ENCODE results near the gene NFIB. TPM values are rescaled to one million over a fixed set of nuclear protein-coding genes. Genes with fewer than 3 reads are reported as not detected.

Gene NFIB
- total RNA-seq, 1 experiment from 2014 or later: 14.3 TPM

- no peak overlapping the region for H3K56ac ChIP-seq (ENCODE audit: insufficient read length, low read depth, low read length)
- H3T11ph ChIP-seq (ENCODE audit: low read length): no peak overlapping the region
- H4K20me1 ChIP-seq (ENCODE audit: control insufficient read depth, insufficient read depth, insufficient read length): no peaks in the 10 kb centered on the region
- H3K9me3 ChIP-seq (ENCODE audit: control insufficient read depth, low read depth, low read length): no peaks in the 10 kb centered on the region
- no peaks in the 10 kb centered on the region for H3K23me2 ChIP-seq (ENCODE audit: insufficient read length, low read depth, low read length, poor library complexity, severe bottlenecking)
- TF ChIP-seq, protein P1, sequence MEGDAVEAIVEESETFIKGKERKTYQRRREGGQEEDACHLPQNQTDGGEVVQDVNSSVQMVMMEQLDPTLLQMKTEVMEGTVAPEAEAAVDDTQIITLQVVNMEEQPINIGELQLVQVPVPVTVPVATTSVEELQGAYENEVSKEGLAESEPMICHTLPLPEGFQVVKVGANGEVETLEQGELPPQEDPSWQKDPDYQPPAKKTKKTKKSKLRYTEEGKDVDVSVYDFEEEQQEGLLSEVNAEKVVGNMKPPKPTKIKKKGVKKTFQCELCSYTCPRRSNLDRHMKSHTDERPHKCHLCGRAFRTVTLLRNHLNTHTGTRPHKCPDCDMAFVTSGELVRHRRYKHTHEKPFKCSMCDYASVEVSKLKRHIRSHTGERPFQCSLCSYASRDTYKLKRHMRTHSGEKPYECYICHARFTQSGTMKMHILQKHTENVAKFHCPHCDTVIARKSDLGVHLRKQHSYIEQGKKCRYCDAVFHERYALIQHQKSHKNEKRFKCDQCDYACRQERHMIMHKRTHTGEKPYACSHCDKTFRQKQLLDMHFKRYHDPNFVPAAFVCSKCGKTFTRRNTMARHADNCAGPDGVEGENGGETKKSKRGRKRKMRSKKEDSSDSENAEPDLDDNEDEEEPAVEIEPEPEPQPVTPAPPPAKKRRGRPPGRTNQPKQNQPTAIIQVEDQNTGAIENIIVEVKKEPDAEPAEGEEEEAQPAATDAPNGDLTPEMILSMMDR (conservative IDR thresholded peaks at IDR 0.05): no peak
- no peak overlapping the region for H3K9ac ChIP-seq (ENCODE audit: extremely low read depth, insufficient read length, low read length)
- H3K27ac Mint-ChIP-seq: peak overlapping the region in 1 of 3 experiments; percentile 41; a peak in 1 of 7 replicates
- H2BK120ac ChIP-seq (ENCODE audit: low read depth, low read length, poor library complexity, severe bottlenecking): no peak overlapping the region
- H3K4ac ChIP-seq (ENCODE audit: low read depth, low read length): no peak overlapping the region
- no peak overlapping the region for H3K18ac ChIP-seq (ENCODE audit: insufficient read length, low read depth, low read length)
- H2AFZ ChIP-seq (ENCODE audit: low read length): no peak overlapping the region
- H4K8ac ChIP-seq (replicated peaks; ENCODE audit: insufficient read length, low read depth, low read length): no peak overlapping the region
- no peak overlapping the region for H2BK15ac ChIP-seq (ENCODE audit: low read depth, low read length)
- no peak overlapping the region for H4K91ac ChIP-seq (ENCODE audit: insufficient read length, low read depth, low read length)
- H3K27me3 Mint-ChIP-seq (ENCODE audit: low read depth): no peaks in the 10 kb centered on the region
- no peak overlapping the region for H2BK5ac ChIP-seq (ENCODE audit: insufficient read length, low read length)
- H3K4me1 Mint-ChIP-seq: peaks cover 23 to 24% of the 10 kb centered on the region in 2 experiments
- H2BK20ac ChIP-seq (ENCODE audit: low read depth, low read length, poor library complexity, severe bottlenecking): no peak overlapping the region
- H3K9me3 Mint-ChIP-seq: no peaks in the 10 kb centered on the region
- no peak overlapping the region for H3K23ac ChIP-seq (ENCODE audit: insufficient read length, low read depth, low read length)
- no peak overlapping the region for H3K27ac ChIP-seq (ENCODE audit: insufficient read length, low read depth, low read length)
- H2BK12ac ChIP-seq (ENCODE audit: insufficient read length, low read depth, low read length): no peak overlapping the region
- H3K27me3 ChIP-seq (ENCODE audit: insufficient read depth, low read length): no peaks in the 10 kb centered on the region
- peaks cover 3% of the 10 kb centered on the region; the same call in 1 of the 2 replicates for H3K4me1 ChIP-seq (ENCODE audit: insufficient read depth, low read length)
- H3K79me2 ChIP-seq (ENCODE audit: insufficient read depth, low read length): no peaks in the 10 kb centered on the region
- H3K4me2 ChIP-seq (ENCODE audit: insufficient read depth, insufficient read length, low read length): no peak overlapping the region
- no peak overlapping the region for H3K14ac ChIP-seq (ENCODE audit: insufficient read depth, low read length)
- H3K79me1 ChIP-seq (ENCODE audit: insufficient read depth, low read depth, low read length, poor library complexity, severe bottlenecking): no peaks in the 10 kb centered on the region
- WGBS (ENCODE audit: extremely low coverage, insufficient read length, low lambda C conversion rate): no CpG with 5 or more reads among the region's 2 CpGs
- no peak for DNase-seq
- no peak overlapping the region for H2AK5ac ChIP-seq (ENCODE audit: insufficient read length, low read length)
- H3K4me3 Mint-ChIP-seq: no peak overlapping the region
- no peak overlapping the region for H4K5ac ChIP-seq (ENCODE audit: insufficient read length, low read depth, low read length)
- no peaks in the 10 kb centered on the region for H3K36me3 Mint-ChIP-seq (ENCODE audit: insufficient read depth in 1 of 3, low read depth in 3 of 3)
Measured at GRCh38 chr9:14213504-14213903, 100.4 kb downstream of the NFIB start.

Data from H9 (cell line).